GM12865 (cell line): ENCODE data around the gene DTNB.

Experiments
- DNase-seq: peaks from one replicate; pipeline ENCODE4 v3.0.0; 2010; ENCODE audit warnings: low read depth
- H3K4me3 ChIP-seq: 2 replicates; pipeline ENCODE4 v1.5.1; 2011; ENCODE audit warnings: mild to moderate bottlenecking, low read depth, low read length, control low read depth
- CTCF ChIP-seq: IDR thresholded peaks from 2 replicates; pipeline ENCODE4 v1.5.1; 2011; ENCODE audit warnings: low read length, control low read depth, low read depth, inconsistent platforms; ENCODE audit not compliant: insufficient read depth; ENCODE audit errors: missing control alignments

The DTNB gene

GRCh38 chr2:25375989-25376545, 297.3 kb downstream of the DTNB start:
- DNase-seq: no peak
- TF ChIP-seq CTCF: no peak
- H3K4me3 ChIP-seq: no peak overlapping the region

GRCh38 chr2:25375371-25375988, 297.9 kb downstream of the DTNB start:
- no peak for DNase-seq
- H3K4me3 ChIP-seq: no peak overlapping the region
- no peak for TF ChIP-seq CTCF

GRCh38 chr2:25374827-25375226, 298.6 kb downstream of the DTNB start:
- no peak for DNase-seq
- H3K4me3 ChIP-seq: no peak overlapping the region
- TF ChIP-seq CTCF: no peak

GRCh38 chr2:25374411-25374810, 299.0 kb downstream of the DTNB start:
- TF ChIP-seq CTCF: no peak
- DNase-seq: no peak
- no peak overlapping the region for H3K4me3 ChIP-seq

- H3K4me3 ChIP-seq: no peak overlapping the region
- TF ChIP-seq CTCF: no peak
- DNase-seq: no peak
Measured at GRCh38 chr2:25373269-25373981, 300.0 kb downstream of the DTNB start.

- DNase-seq: no peak
Measured at GRCh38 chr2:25372405-25373268, 300.7 kb downstream of the DTNB start.

More at GRCh38 chr2:25372405-25373268, 300.7 kb downstream of the DTNB start:
- no peak overlapping the region for H3K4me3 ChIP-seq
- no peak for TF ChIP-seq CTCF
